Gastroesophageal sphincter (tissue), 3 donors: ENCODE results near the gene HACL1.

Experiments used
- CTCF ChIP-seq, 4 experiments: fragments of 200-600 bp in 2 of 4; fragments of 450-650 bp in 2 of 4; sonication (generic) in 1 of 4; IDR thresholded peaks; one replicate each; pipeline ENCODE4 v1.5.1; 2017 to 2019; ENCODE audit warnings: antibody characterized with exemption in 4 of 4, mild to moderate bottlenecking in 2 of 4, moderate library complexity in 2 of 4
- POLR2A ChIP-seq, 2 donors: fragments of 450-650 bp; IDR thresholded peaks; one replicate each; pipeline ENCODE4 v1.6.1; 2017; ENCODE audit warnings: antibody characterized with exemption in 2 of 2, mild to moderate bottlenecking in 2 of 2, moderate library complexity in 1 of 2

GRCh38 chr3:15647611-15648167 lies 46.3 kb upstream of the HACL1 start:
- TF ChIP-seq CTCF (IDR thresholded peaks at IDR 0.05), result no peak
- TF ChIP-seq POLR2A (IDR thresholded peaks at IDR 0.05), result no peak
